Adipocyte (in vitro differentiated cells): ENCODE measurements around the gene MAEA.
"Not testable (repeated sequence)": the region's sequence is repeated elsewhere in the genome, so short reads cannot be mapped to it uniquely, and the experiment has no call there.

Source experiments
- DNase-seq: peaks from one replicate; pipeline ENCODE4 v3.0.0-alpha.2; 2015; ENCODE audit warnings: low read depth
- H3K27me3 ChIP-seq: replicated peaks from 2 replicates; pipeline ENCODE4 v1.7.0; 2013; ENCODE audit warnings: mild to moderate bottlenecking, low read length, moderate library complexity; ENCODE audit not compliant: control insufficient read depth, insufficient read depth
- H3K36me3 ChIP-seq: 2 replicates; pipeline ENCODE4 v1.7.0; 2013; ENCODE audit warnings: low read length, mild to moderate bottlenecking, moderate library complexity; ENCODE audit not compliant: control insufficient read depth, insufficient read depth, severe bottlenecking
- H3K4me1 ChIP-seq: 2 replicates; pipeline ENCODE4 v1.7.0; 2013; ENCODE audit warnings: mild to moderate bottlenecking, low read length, moderate library complexity; ENCODE audit not compliant: control insufficient read depth, insufficient read depth
- H3K4me3 ChIP-seq: 2 replicates; pipeline ENCODE4 v1.7.0; 2013; ENCODE audit warnings: mild to moderate bottlenecking, low read length, moderate library complexity
- H3K9ac ChIP-seq: 2 replicates; pipeline ENCODE4 v1.7.0; 2013; ENCODE audit warnings: mild to moderate bottlenecking, low read length, moderate library complexity
- H3K9me3 ChIP-seq: 2 replicates; pipeline ENCODE4 v1.7.0; 2013; ENCODE audit warnings: mild to moderate bottlenecking, low read length, moderate library complexity; ENCODE audit not compliant: control insufficient read depth

MAEA gene

DNA sequence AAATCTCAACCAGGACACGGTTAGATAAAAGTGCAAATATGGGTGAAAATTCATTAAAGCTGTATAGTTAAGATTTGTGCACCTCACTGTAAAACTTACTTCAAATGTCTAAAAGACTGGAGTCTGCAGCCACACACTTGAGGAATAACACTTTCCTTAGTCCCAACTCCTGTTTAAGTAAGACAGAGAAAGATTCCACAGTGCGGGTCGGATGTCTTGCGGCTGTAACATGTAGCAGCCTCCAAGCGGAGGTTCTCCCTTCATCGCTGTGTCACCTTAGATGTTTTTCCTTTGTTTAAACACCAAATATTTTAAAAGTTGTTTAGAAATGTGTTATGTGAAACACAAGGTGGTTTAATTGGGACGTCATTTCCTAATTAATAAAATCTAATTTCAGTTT lies 905 bp upstream of the MAEA start:
- Histone ChIP-seq H3K4me3 (peak overlapping the region; percentile 92), H3K27me3 (no peaks in the 10 kb centered on the region), H3K9ac (peak overlapping the region; percentile 94), H3K9me3 (no peaks in the 10 kb centered on the region), H3K36me3 (no peaks in the 10 kb centered on the region), H3K4me1 (peaks cover 30% of the 10 kb centered on the region)
- no peak for DNase-seq

DNA sequence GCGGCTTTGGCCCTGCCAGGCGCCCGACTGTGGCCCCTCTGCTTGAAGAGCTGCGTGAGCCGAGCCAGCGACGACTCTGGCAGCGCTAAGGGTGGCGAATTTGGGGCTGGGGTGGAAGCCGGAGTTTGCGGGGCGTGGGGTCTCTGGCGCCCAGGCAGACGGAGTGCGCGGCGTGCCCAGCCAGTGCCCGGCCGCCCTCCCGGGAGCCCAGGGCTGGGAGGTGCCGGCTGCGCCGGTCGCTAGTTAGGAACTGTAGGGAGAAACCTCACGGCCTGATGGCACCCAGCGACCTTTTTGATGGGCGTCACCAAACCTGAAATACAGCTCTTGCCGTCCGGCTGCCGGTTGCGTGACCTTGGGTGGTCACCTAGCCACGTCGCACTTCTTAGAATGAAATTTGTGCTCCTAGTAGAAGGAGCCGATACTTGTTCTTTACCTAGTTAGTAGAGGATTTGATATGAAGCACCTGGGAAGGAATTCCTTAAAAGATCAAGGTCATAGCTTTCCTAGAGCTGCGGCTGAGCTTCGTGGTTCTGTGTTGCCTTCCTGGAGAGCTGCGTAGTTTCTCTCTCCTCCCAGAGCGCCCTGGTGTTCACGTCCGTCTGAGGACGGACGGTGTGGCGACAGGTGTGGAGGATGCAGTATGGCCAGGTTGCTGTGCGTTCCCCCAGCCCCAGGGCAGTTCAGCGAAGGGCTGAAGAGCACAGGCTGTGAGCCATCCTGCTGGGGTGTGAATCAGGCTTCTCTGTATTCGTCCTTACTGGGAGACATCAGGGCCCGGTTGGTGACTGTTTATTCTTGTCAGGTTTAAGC lies 680 bp downstream of the MAEA start:
- Histone ChIP-seq H3K4me1 (peaks cover 41% of the 10 kb centered on the region), H3K27me3 (no peaks in the 10 kb centered on the region), H3K9me3 (no peaks in the 10 kb centered on the region), H3K4me3 (peak overlapping the region; percentile 92), H3K9ac (peak overlapping the region; percentile 94), H3K36me3 (no peaks in the 10 kb centered on the region)
- DNase-seq: peak; percentile 59

DNA sequence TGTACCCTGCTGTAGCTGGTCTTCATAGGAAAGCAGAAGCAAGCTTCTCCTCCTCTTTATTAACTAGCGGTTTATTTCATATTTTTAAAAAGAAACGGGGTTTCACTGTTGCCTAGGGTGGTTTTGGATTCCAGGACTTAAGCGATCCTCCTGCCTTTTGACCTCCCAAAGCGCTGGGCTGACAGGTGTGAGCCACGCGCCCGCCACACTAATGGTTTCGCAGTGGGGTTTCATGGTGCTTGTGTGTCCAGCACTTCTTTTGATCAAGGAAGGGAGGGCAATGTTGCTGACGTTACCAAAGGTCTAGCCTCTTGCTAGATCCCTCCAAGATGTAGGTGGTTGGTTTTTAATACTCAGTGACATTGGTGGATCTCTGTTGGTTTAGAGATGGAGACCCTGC lies 1.4 kb downstream of the MAEA start:
- DNase-seq: no peak
- no peaks in the 10 kb centered on the region for H3K36me3 ChIP-seq
- no peaks in the 10 kb centered on the region for H3K9me3 ChIP-seq
- peak overlapping the region; percentile 94 for H3K9ac ChIP-seq
- H3K4me1 ChIP-seq: peaks cover 41% of the 10 kb centered on the region
- H3K4me3 ChIP-seq: peak overlapping the region; percentile 92
- H3K27me3 ChIP-seq: no peaks in the 10 kb centered on the region

DNA sequence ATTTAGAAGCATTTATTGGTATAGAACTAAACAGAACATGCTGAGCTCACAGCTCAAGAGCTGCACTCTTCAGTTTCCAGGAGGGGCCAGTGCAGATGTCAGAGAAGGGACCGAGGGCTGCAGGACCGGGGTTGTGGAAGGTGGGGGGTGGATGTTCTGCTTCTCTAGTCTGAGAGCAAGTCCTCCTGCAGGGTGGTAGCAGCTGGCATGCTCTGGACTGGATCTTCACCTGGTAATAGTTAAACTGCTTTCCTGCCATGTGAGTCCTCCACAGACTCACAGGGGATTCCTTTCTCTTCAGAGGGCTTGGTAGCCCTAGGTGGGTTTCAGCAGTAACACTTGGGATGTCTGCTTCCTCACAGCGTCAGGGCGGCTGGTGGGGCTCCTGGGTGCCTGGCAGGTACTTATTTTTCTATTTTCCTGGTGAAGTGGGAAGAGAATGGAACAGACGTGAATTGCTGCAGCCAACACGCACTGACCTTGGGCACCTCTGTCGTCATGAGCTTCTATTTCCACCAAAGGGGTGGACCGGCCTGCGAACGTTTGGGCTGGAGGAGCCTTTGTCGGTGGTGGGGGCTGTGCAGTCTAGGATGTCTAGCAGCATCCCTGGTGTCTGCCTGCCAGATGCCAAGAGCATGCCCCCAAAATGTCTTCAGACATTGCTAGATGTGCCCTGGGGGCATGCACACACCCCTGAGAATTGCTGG lies 2.5 kb downstream of the MAEA start:
- Histone ChIP-seq H3K9ac (peak overlapping the region; percentile 31), H3K4me1 (peaks cover 41% of the 10 kb centered on the region), H3K9me3 (no peaks in the 10 kb centered on the region), H3K27me3 (no peaks in the 10 kb centered on the region), H3K36me3 (peaks cover 7% of the 10 kb centered on the region), H3K4me3 (no peak overlapping the region)
- no peak for DNase-seq

DNA sequence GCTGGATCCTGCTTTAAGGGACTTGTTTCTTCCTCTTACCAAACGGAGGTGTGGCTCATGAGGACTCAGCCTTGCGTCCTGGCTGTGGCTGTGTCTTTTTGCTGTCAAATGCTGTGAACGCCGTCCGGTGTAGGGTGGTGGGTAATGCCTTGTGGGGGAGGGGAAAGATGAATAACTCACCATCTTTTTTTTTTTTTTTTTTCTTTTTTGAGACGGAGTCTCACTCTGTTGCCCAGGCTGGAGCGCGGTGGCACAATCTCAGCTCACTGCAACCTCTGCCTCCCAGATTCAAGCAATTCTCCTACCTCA lies 3.0 kb downstream of the MAEA start:
- not testable (repeated sequence) for H3K4me3 ChIP-seq, DNase-seq, H3K27me3 ChIP-seq, H3K9me3 ChIP-seq, H3K9ac ChIP-seq
- Histone ChIP-seq H3K36me3 (peaks cover 12% of the 10 kb centered on the region), H3K4me1 (peaks cover 41% of the 10 kb centered on the region)

DNA sequence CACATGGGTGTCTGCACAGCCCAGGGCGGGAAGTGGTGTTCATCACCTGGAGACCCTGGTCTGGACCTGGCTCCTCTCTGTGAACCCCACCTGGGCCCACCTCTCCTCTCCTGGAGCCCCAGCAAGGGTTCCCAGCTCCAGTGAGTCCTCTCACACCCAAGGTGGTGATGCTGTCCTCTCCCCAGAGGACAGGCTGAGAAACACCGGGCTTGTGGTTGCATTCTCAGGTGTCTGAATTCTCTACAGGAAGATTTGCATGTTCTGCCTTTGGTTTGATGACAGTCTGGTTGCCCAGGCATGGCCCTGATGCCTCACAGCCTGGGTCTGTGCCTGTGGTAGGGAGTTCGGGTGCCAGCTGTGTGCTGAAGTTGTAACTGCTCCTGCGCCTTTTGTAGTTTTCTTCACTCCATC lies 3.8 kb downstream of the MAEA start:
- DNase-seq: no peak
- peak overlapping the region; percentile 20 for H3K9ac ChIP-seq
- H3K36me3 ChIP-seq: peaks cover 18% of the 10 kb centered on the region
- no peaks in the 10 kb centered on the region for H3K9me3 ChIP-seq
- no peaks in the 10 kb centered on the region for H3K27me3 ChIP-seq
- H3K4me1 ChIP-seq: peaks cover 40% of the 10 kb centered on the region
- no peak overlapping the region for H3K4me3 ChIP-seq

DNA sequence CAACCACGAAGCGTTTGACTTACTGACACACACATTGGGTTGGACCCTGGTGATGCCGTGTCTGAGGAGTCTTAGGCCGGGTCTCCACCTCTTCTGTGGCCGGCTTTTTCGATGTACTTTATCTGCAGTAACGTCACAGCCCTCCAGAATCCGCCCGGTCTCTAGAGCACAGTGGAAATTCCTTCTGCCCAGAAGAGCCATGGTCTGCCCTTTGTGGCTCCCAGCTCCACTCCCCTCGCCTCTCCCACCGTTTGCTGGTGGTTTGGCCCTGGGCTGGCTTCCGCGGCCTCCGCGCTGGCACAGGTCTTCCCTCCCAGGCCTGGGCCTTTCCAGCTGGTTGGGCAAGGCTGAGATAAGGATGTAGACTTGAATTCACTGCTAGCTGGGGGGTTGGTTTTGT lies 4.3 kb downstream of the MAEA start:
- Histone ChIP-seq H3K27me3 (no peaks in the 10 kb centered on the region), H3K9ac (peak overlapping the region; percentile 20), H3K4me3 (no peak overlapping the region), H3K36me3 (peaks cover 20% of the 10 kb centered on the region), H3K9me3 (no peaks in the 10 kb centered on the region), H3K4me1 (peaks cover 35% of the 10 kb centered on the region)
- DNase-seq: no peak

DNA sequence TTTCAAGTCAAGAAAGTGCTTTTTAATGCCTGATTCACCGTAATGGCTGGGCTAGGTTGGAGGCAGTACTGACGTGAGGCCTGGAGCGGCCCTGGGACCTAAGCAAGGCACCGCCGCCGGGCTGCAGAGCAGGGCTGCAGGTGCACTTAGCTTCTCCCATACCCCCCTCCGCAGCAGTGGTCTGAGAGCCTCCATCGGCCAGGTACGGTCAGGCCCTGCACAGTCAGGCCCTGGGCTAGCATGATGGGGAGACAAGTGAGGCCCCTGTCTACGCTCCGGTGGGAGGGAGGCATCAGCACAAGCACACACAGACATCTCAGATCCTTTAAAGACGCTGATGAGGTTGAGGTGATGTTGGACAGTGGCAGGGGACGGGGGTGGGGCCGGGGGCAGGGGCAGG lies 4.7 kb downstream of the MAEA start:
- Histone ChIP-seq H3K4me3 (no peak overlapping the region), H3K9ac (peak overlapping the region; percentile 20), H3K36me3 (peaks cover 24% of the 10 kb centered on the region), H3K4me1 (peaks cover 33% of the 10 kb centered on the region), H3K9me3 (no peaks in the 10 kb centered on the region), H3K27me3 (no peaks in the 10 kb centered on the region)
- no peak for DNase-seq

DNA sequence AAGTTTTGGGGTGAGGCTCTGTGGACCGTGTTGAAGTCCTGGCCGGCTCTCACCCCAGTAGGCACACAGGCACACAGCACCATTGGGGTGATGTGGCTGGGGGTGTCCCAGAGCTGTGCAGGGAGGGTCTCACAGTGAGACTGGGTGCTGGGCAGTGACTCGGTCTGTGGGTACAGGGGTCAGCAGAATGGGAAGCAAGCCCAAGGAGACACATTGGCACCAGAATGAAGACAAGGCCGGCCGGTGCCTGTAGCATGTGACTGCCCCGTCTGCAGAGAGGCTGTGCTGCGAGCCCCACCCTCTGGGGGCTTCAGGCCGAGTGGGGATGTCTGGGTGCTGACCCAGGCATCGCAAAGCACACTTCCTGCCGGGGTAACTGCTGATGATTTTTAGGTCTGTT lies 5.2 kb downstream of the MAEA start:
- H3K9me3 ChIP-seq: no peaks in the 10 kb centered on the region
- H3K9ac ChIP-seq: no peak overlapping the region
- H3K36me3 ChIP-seq: peaks cover 28% of the 10 kb centered on the region
- DNase-seq: no peak
- H3K4me1 ChIP-seq: peaks cover 33% of the 10 kb centered on the region
- no peaks in the 10 kb centered on the region for H3K27me3 ChIP-seq
- H3K4me3 ChIP-seq: no peak overlapping the region

DNA sequence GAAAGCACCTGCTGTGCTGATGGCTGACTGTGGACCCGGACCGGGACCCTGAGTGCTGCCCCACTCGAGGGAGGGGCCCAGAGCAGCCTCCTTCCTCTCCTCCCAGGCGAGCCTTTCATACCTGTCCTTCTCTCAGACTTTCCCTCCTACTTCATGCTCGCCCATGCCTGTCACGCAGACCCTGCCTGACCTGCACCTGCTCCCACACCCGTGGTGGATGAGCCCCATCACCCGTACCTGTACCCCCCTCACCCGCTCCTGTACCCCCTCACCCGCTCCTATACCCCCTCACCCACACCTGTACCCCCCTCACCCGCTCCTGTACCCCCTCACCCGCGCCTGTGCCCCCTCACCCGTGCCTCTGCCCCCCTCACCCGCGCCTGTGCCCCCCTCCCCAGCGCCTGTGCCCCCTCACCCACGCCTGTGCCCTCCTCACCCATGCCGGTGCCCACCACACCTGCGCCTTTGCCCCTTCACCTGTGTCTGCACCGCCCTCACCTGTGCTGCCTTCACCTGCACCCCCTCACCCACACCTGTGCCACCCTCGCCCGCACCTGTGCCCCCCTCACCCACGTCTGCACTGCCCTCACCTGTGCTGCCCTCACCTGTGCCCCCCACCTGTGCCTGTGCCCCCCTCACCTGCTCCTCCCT lies 5.8 kb downstream of the MAEA start:
- Histone ChIP-seq H3K9me3 (no peaks in the 10 kb centered on the region), H3K36me3 (peaks cover 34% of the 10 kb centered on the region), H3K27me3 (no peaks in the 10 kb centered on the region), H3K4me3 (no peak overlapping the region), H3K9ac (no peak overlapping the region), H3K4me1 (peaks cover 35% of the 10 kb centered on the region)
- no peak for DNase-seq

DNA sequence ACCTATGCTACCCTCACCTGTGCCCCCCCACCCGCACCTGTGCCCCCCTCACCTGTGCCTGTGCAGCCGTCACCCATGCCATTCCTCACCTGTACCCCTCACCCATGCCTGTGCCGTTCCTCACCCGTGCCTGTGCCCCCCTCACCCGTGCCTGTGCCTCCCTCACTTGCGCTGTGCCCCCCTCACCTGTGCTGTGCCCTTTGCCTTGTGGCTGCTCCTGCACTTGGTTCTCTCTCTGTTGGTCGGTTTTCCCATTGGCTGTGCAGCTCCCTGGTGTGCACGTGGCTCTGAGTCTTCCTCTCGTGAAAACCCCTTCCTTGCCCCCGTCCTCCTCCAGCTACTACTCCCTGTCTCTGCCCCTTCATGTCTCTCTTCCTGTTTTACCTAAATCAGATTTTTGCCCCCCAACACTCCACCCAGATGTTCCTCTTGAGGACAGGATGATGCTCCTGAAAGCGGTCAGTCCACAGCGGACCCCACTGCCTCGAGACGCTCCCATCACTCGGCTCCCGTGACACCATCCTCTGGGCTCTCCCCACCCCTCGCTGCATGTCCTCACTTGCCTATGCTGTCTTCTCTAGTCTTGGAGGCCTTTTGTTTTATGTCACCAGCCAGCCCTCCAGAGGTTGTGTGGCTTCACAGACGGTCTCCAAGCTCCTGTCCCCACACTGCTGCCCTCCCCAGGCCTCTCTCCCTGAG lies 6.8 kb downstream of the MAEA start:
- Histone ChIP-seq H3K36me3 (peaks cover 37% of the 10 kb centered on the region), H3K4me3 (no peak overlapping the region), H3K9me3 (no peaks in the 10 kb centered on the region), H3K9ac (no peak overlapping the region), H3K4me1 (peaks cover 34% of the 10 kb centered on the region), H3K27me3 (no peaks in the 10 kb centered on the region)
- DNase-seq: no peak
